CD4-positive, alpha-beta T cell treated with Interleukin-12 subunit alpha and Interleukin-12 subunit beta, for 1 hour (primary cell): Measurements from ENCODE around the gene AGK.

ENCODE experiments used
- DNase-seq: peaks from one replicate; pipeline ENCODE4 v3.0.0-alpha.2; 2020

The AGK gene

DNA sequence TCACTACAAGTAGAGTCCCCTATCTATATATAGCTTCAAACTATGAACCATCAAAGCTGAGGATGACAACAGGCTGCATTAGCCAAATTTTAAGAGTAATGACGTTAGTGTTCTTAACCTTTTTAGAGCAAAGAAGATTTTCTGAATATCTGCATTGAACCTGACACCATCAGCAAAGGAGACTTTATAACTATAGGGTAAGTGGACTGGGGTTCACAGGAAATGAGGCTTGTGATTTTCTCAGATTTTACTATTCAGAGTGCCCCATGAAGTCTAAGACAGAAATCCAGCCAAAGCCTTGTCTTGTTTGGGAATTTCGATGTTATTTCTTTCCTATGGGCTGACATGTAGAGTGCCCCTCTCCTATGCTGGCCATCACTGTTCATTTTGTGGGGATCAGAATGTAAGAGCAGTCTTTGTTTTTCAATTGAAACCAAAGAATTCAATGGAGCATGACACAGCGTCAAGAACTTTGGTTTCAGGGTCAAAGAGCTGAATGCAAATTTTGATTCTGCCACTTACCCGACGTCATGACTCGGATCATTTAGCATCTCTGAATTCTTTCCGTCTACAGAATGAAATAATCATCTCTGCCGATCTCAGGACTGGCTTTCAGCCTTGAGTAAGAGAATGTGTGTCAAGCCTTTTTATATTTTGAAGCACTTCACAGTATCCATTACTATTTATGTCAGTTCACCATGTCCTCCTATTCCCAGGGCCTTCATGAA is 98.1 kb downstream of the AGK start:
- no peak for DNase-seq

DNA sequence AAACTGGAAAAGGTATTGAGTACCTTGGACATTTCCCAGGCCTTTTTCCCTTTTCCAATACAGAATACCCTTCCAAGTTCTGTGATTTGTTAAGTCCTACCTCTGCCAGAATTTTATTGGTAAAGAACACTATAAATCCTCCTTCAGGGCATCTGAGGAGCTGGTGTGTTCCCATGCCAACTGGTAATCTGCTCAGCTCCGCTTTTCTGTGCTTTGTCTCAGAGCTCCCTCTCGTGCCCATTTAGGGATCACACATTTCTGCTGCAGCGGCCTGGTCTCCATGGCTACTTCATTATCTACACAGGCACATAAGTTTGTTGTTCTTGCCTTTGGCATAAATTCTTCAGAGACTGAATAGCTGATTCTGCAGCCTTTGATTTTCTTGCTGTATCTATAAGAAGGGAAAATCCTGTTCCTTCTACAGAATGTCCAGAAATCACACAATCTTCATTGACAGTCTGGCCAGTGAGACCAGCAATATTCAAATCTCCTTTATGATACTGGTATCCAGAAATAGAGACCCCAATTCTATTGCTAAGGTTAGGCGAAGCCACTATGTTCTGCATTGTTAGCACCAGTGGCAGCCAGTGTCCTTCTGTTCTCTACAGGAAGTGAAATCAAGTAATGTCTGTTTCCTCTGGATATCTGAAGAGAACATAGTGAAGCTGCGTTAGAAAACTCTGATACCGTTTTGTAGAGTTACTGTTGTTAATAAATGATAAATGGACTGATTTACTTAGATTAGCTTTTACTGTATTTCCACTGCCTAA is 98.8 kb downstream of the AGK start:
- peak; percentile 23 for DNase-seq

DNA sequence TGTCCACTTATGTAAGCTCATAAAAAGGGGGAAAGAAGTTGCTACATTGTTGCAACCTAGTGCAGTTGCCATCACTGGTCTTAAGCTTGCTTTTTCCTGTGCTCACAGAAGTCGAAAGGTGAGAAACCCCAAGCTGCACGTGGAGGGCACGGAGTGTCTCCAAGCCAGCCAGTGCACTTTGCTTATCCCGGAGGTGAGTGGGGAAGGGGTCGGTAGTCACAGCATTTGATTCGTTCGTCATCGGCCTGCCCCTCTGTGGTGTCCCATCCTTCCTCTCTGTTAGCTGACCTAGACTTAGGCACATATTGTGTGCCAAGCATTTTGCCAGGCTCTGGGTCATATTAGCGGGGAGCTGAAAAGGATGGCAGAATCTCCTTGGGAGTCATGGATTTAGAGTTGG is 100.2 kb downstream of the AGK start:
- DNase-seq, result no peak

DNA sequence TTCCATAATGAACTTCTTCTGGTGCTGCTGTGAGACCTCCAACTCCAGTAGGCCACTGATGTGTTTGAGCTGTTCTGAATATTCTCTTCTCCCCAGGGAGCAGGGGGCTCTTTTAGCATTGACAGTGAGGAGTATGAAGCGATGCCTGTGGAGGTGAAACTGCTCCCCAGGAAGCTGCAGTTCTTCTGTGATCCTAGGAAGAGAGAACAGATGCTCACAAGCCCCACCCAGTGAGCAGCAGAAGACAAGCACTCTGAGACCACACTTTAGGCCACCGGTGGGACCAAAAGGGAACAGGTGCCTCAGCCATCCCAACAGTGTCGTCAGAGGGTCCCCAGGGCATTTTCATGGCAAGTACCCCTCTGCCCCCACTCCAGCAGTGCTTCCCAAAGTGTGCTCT is 101.5 kb downstream of the AGK start:
- no peak for DNase-seq

DNA sequence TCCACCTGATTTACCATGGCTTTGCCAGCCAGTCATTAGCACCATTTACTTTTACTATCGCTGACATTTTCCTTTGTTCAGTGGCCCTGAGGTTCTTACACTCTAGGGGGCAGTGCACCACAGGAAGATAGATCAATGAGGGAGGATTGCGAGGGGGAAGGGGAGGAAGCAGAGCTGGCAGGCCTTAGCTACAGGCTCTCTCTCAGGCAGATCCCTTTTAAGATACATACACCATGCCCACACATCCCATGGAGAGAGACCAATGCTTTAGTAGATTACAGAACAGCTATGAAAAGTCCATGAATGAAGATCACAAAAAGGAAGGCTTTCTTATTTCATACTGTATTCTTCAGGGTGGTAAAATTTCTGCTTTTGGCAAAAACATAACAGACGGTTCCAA is 103.3 kb downstream of the AGK start:
- DNase-seq, result peak; percentile 72

DNA sequence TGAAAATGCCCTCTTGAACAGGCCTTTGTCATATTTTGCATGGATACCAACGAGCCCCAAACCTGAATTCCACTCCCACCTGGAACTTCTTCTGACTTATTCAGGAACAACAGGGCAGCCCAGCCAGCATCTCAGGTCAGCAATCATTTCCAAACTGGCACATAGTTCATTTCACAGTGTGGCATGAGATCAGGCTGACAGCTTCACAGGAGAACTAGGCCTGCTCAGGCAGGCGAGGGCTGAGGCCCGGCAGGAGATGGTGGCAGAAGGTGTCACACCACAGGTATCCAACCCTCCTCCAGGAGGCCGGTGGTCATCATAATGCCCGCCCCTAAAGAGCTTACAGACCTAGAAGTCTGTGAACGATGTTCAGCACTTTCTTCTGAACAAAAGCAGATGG is 108.3 kb downstream of the AGK start:
- DNase-seq, result no peak

DNA sequence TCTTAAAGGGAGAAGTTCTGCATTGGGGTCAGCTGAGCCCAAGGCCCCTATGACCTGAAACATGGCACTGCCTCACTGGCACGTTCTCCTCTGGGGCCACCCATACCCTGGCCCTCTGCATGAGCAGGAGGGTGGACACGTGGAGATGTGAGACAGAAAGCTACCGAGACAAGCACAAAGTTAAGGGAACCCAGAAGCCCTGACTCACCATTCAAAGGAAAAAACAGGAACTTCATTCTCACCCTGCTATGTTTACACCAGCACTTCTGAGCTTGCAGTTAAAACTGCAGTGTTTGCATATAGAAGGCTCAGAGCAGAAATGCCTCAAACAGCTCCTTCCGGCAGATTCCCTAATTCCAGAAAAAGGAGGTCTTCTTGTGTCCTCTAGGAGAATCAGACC is 109.0 kb downstream of the AGK start:
- DNase-seq, result no peak

DNA sequence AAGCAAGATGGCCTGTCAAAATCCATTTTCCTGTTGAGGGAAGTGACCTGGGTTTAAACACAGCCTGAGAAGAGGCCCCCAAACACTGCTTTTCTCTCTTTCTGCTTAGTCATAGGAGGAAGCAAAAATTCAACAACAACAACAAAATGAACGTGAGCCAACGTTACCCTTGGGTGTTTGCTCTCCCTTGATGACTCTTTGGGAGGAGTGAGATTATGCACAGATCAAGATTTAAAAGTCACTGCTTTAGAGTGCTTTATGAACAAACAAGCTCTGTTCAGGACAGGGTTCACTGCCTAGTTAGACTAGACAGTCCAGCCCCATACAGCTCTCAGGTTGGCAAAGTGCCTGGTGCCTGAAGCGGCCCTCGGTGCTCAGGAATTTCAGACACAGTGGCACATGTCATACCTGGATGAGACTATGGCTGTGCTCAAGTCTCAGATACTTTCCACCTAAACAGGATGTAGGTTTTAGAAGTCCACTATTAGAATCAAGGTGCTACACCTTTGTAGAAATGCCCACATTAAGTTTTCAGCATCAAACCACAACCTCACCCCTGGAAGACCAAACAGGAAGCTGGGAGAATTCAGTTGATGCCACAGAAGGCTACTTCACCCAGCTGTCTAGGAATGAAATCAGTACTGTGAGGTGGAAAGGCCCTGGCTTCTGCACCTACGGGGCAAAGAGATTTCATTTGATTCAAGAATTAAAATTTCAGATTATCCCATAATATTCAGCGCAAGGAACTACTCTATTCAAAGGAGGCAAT is 112.1 kb downstream of the AGK start:
- DNase-seq, result no peak

- DNase-seq, result no peak
Observed at GRCh38 chr7:141664450-141664849, 113.2 kb downstream of the AGK start.

DNA sequence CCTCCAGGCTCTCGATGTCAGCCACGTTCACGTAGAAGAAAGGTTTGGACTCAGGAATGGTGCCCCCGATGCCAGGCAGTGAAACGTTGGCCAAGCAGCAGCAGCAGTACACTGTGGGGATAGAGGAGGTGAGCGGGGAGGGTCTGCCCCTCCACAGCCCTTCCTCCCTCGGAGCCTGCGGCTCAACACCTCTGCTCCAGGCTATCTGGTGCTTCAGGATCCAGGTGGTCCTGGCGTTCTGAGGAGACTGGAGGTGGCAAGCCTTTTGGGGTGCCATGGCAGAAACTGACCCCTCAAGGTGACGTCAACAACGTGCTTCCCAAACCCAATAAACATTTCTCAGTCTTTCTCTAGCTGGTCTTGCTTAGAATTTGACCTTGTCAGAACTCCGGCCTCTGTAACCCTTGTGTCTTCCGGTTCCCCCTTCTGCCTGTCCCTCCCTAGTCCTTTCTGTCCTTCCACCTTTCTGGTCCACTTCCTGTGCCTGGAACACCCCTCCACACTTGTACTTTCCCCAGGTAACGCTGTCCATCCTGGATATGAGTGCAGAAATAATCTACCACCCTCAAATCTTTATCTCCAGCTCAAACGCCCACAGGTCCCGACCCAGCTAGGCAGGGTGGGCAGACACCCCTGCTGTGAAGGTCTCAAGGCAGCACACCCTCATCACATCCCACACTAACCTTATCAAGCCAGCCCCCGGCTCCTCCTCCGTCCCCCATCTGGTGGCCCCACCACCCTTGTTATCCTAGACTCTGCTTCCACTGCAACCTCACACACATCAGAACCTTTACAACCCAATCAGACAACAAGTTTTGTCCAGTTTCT is 114.2 kb downstream of the AGK start:
- DNase-seq, result no peak

GRCh38 chr7:141666071-141666470 is 114.9 kb downstream of the AGK start:
- DNase-seq, result no peak

GRCh38 chr7:141668853-141669252 is 117.6 kb downstream of the AGK start:
- no peak for DNase-seq

- no peak for DNase-seq
Observed at GRCh38 chr7:141671705-141672496, 120.7 kb downstream of the AGK start.

DNA sequence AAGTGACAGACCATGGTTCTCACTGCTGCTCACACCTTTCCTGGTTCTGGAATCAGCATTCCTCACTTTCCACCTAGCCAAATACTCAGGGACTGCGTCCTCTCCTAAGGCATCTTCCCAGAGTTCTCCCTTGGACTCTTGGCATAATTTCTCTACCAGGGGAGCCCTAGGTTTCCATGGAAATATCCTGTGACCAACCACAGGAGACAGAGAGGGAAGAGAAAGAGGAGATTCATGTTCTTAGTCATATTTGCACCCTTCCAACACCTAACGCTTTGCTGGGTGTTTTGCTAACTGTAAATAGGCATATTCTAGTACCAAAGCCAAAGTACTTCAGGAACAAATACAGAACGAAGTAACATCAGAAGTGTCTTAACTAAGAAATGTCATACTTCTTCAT is 122.1 kb downstream of the AGK start:
- DNase-seq, result no peak

GRCh38 chr7:141674171-141674671 is 123.0 kb downstream of the AGK start:
- no peak for DNase-seq

GRCh38 chr7:141674702-141675101 is 123.5 kb downstream of the AGK start:
- DNase-seq, result no peak

DNA sequence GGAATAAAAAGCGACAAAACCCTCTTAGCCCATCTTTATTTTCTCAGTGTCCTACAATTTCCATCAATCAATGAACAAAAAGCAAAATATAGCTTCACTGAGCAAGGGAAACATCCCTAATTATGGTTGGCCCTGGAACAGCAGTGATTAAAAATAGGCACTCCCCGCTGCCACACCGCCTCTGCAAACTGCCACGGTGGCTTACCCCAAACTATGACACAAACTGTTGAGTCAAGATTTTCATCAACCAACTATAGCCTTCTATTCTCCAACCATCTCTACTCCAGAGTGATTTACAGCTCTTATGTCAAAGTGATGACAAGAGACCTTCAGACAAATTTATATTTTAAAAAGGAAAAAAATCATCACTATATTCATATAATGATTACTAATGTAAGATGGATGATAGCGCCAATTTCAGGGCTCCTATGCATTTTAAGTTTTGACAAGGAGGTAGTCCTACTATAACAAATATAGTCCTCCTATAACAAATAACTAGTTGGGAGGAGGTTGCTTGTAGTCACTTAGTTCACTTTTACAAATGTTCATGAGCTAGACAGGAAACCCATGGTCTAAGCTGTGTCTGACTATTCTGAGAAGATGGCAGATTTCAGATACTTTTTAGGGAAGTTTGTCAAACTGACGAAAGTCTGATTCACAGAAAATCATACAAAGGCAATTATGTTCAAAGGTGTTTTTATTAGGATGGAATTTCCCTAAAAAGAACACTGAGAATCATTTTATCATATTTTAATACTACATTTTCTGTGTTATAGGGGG is 124.4 kb downstream of the AGK start:
- DNase-seq, result no peak

GRCh38 chr7:141676618-141677017 is 125.4 kb downstream of the AGK start:
- DNase-seq, result no peak

DNA sequence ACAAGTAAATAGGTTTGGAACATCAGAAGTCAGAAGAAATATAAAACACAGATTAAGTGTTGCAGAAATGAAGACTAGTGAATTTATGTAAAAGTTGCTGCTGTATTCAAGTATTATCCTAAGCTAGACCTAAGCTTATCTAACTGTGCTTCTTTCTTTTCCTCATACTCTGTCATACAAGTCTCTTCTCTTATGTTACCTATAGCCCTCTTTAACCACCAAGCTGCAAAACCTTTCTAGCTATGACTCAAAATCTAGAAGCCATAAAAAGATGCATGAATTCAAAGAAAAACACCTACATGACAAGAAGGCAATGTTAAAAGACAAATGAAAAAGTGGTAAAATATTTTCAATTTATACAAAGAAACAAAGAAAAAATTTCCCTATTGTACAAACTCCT is 127.8 kb downstream of the AGK start:
- DNase-seq, result no peak

DNA sequence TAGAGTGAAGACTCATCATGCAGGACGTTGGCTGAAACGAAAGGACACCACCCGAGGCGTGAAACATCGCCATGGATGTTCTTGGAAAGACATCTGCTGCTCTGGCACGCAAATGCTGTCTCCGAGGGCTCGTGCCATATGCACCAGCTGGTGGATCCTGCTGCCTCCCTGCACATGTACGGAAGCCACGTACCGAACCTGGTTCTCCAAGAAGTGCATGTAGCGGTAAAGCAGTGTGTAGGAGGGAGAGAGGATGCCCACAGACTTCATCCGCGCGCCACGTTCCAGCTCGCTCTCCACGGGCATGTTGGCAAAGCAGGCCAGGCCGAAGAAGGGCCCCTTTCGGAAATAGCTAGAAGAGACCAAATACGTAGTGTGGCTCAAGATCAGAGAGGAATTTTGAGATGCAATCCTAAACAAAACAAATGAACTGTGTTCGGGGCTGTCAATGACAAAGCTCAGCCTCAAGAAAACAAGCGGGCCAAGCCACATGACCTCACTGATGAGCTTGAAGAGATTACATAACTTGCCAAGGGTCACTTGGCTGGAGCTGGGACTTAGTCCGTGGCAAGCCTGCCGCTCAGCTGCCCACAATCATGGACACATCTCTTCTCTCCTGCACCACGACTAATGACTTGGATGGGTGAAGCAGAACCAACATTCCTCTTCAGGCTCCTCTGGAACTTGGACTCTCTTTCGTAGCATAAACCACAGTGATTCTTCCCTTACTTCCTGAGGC is 134.2 kb downstream of the AGK start:
- no peak for DNase-seq
